ENCODE measurements around the gene TCEAL8. TPM values are rescaled to one million over a fixed set of nuclear protein-coding genes. Genes with fewer than 3 reads are reported as not detected.
A peak's percentile ranks its signal among the peaks of the same experiment; 100 is the strongest.

The TCEAL8 gene
- total and polyA plus RNA-seq, 10 of the 15 experiments (the other 5 are each of a cell fraction or from before 2014, with no cell fraction given), result 28.4 to 123 (median 58.7) TPM

DNA sequence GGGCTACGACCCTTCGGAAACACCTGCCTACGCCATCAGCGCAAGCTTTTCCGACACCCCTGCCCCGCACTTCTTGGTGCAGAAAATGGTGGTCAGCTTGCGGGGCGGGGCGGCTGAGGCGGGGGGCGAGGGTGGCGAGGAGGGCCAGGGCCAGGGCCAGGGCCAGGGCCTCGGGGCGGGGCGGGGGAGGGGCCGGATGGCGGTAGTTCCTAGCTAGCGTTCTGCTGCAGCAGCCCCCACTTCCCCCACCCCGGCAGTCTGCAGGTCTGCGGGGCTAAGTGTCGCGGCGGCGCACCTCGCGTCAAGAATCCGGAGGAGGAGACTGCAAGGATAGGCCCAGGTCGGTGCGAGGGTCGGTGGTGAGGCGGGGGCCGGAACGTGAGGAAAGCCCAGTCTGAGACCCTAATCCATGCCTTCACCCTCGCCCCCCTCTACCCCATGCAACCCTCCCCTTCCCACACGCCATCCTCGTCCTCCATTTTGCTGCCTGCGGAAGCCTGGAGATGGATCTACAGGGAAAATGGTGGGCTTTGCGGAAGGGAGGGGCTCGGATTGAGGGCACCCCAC is 39.4 kb downstream of the TCEAL8 start:
- Histone ChIP-seq H3K9ac (ENCODE audit: control insufficient read depth, insufficient read depth, low read length) (peak overlapping the region; percentile 39; the same call in 1 of the 2 replicates), H3K27ac (ENCODE audit: control insufficient read depth, insufficient read depth) (no peak overlapping the region), H3K4me2 (ENCODE audit: control insufficient read depth, insufficient read depth) (peak overlapping the region; percentile 38; the same call in 1 of the 2 replicates), H3K36me3 (ENCODE audit: control insufficient read depth in 2 of 2, insufficient read depth in 2 of 2, low read length in 1 of 2) (no peaks in the 10 kb centered on the region), H3K9me3 (replicated peaks; ENCODE audit: control insufficient read depth, insufficient read depth, low read length) (no peaks in the 10 kb centered on the region), H2AFZ (ENCODE audit: control insufficient read depth, low read depth, low read length) (peak overlapping the region; percentile 28; the same call in 1 of the 2 replicates), H3K4me1 (ENCODE audit: control insufficient read depth, insufficient read depth, low read length) (no peaks in the 10 kb centered on the region), H3K79me2 (ENCODE audit: control insufficient read depth, insufficient read depth, low read length) (no peaks in the 10 kb centered on the region), H3K4me3 (peak overlapping the region; percentile 2; the same call in 1 of the 2 replicates), H4K20me1 (ENCODE audit: control insufficient read depth, insufficient read depth) (no peaks in the 10 kb centered on the region), H3K27me3 (replicated peaks in 1 of 2; ENCODE audit: control insufficient read depth in 2 of 2, insufficient read depth in 2 of 2, low read length in 1 of 2) (no peaks in the 10 kb centered on the region; a peak in 1 of 4 replicates)
- FAIRE-seq (no peak), DNase-seq (ENCODE audit: low read depth, low spot score) (no peak), ATAC-seq (no peak; the same call in 2 of the 3 replicates)
- intact Hi-C loops (cut with micrococcal nuclease; ENCODE audit: unreplicated experiment) (no loop called here), in situ Hi-C loops (cut with MboI) (loop anchor here (5.0 kb wide), 1 partner anchor 257 kb away; no protein-coding TSS in a partner anchor)
- CTCF ChIA-PET, result no interaction called here
- RAD21 ChIA-PET (ENCODE audit: unreplicated experiment), result no interaction called here
- SMC1A ChIA-PET (ENCODE audit: uncharacterized antibody, unreplicated experiment), result no interaction called here
- POLR2A ChIA-PET, result no interaction called here
- 47% methylated on average over 23 of the region's 39 CpGs for WGBS (ENCODE audit: insufficient coverage, insufficient replicate concordance, low lambda C conversion rate, missing lambda C conversion rate)
- BruUV-seq (replicated peaks), result no TSS peak
- TF ChIP-seq YY1 (IDR thresholded peaks at IDR 0.05; ENCODE audit: low read depth, low read length) (peak; percentile 93), RUNX3 (IDR thresholded peaks at IDR 0.05; ENCODE audit: low read length) (no peak)

GRCh38 chrX:103214870-103215424 is 40.0 kb downstream of the TCEAL8 start, which contains the start of gene BEX4:
BEX4 (plus strand) TSS chrX:103215108; CDS start chrX:103216154, 1,046 bp downstream.
- intact Hi-C loops (cut with micrococcal nuclease; ENCODE audit: unreplicated experiment), result no loop called here
- Histone ChIP-seq H3K27ac (ENCODE audit: control insufficient read depth, insufficient read depth) (no peak within 1 kb of the TSS), H3K9ac (ENCODE audit: control insufficient read depth, insufficient read depth, low read length) (peak within 1 kb of the TSS; percentile 39; the same call in 1 of the 2 replicates), H3K4me2 (ENCODE audit: control insufficient read depth, insufficient read depth) (peak within 1 kb of the TSS; percentile 50), H3K79me2 (ENCODE audit: control insufficient read depth, insufficient read depth, low read length) (no peaks in the 10 kb centered on the region), H2AFZ (ENCODE audit: control insufficient read depth, low read depth, low read length) (peak within 1 kb of the TSS; percentile 41), H4K20me1 (ENCODE audit: control insufficient read depth, insufficient read depth) (no peaks in the 10 kb centered on the region), H3K4me1 (ENCODE audit: control insufficient read depth, insufficient read depth, low read length) (no peaks in the 10 kb centered on the region), H3K9me3 (replicated peaks; ENCODE audit: control insufficient read depth, insufficient read depth, low read length) (no peaks in the 10 kb centered on the region), H3K27me3 (replicated peaks in 1 of 2; ENCODE audit: control insufficient read depth in 2 of 2, insufficient read depth in 2 of 2, low read length in 1 of 2) (no peaks in the 10 kb centered on the region; a peak in 1 of 4 replicates), H3K4me3 (peak within 1 kb of the TSS; percentile 31; the same call in 1 of the 2 replicates), H3K36me3 (ENCODE audit: control insufficient read depth in 2 of 2, insufficient read depth in 2 of 2, low read length in 1 of 2) (no peaks in the 10 kb centered on the region)
- WGBS (ENCODE audit: insufficient coverage, insufficient replicate concordance, low lambda C conversion rate, missing lambda C conversion rate), result 30% methylated on average over 38 of the region's 45 CpGs
- ChIA-PET CTCF (no interaction called here), SMC1A (ENCODE audit: uncharacterized antibody, unreplicated experiment) (no interaction called here), POLR2A (no interaction called here), RAD21 (ENCODE audit: unreplicated experiment) (no interaction called here)
- in situ Hi-C loops (cut with MboI), result loop anchor here (5.0 kb wide), 1 partner anchor 257 kb away; no protein-coding TSS in a partner anchor
- no TSS peak for BruUV-seq (replicated peaks)
- peak; percentile 92 for ATAC-seq
- peak; percentile 23 for FAIRE-seq
- DNase-seq (ENCODE audit: low read depth, low spot score), result no peak
- peak in 1 of 2 experiments; percentile 44; a peak in 1 of 4 replicates for TF ChIP-seq BHLHE40 (IDR thresholded peaks at IDR 0.05; ENCODE audit: borderline replicate concordance in 1 of 2, low read depth in 2 of 2, low read length in 1 of 2)
- peak; percentile 96 for TF ChIP-seq TAF1 (IDR thresholded peaks at IDR 0.05; ENCODE audit: borderline replicate concordance, low read depth, low read length)
- peak; percentile 22; the same call in 1 of the 2 replicates for TF ChIP-seq CREM (IDR thresholded peaks at IDR 0.05; ENCODE audit: low read depth)
- peak; percentile 29; the same call in 1 of the 2 replicates for TF ChIP-seq ATF3 (IDR thresholded peaks at IDR 0.05; ENCODE audit: borderline replicate concordance, extremely low read depth, low read depth, low read length)
- TF ChIP-seq EGR1 (IDR thresholded peaks at IDR 0.05; ENCODE audit: borderline replicate concordance in 1 of 2, low read depth in 2 of 2, low read length in 2 of 2), result peak in 1 of 2 experiments; percentile 70; a peak in 2 of 3 replicates
- TF ChIP-seq CREB1 (IDR thresholded peaks at IDR 0.05; ENCODE audit: low read depth), result peak; percentile 61; the same call in 1 of the 2 replicates
- peak; percentile 44; the same call in 1 of the 2 replicates for TF ChIP-seq RAD51 (IDR thresholded peaks at IDR 0.05)
- TF ChIP-seq POLR2AphosphoS5 (IDR thresholded peaks at IDR 0.05; ENCODE audit: low read length), result peak; percentile 60; the same call in 1 of the 2 replicates
- peak; percentile 50 for TF ChIP-seq USF2 (IDR thresholded peaks at IDR 0.05; ENCODE audit: borderline replicate concordance, low read depth, low read length)
- no peak for TF ChIP-seq MEF2A (IDR thresholded peaks at IDR 0.05; ENCODE audit: insufficient read depth, low read depth, low read length)
- no peak for TF ChIP-seq RELA (IDR thresholded peaks at IDR 0.05; ENCODE audit: borderline replicate concordance, partially characterized antibody)
- TF ChIP-seq, protein P1, sequence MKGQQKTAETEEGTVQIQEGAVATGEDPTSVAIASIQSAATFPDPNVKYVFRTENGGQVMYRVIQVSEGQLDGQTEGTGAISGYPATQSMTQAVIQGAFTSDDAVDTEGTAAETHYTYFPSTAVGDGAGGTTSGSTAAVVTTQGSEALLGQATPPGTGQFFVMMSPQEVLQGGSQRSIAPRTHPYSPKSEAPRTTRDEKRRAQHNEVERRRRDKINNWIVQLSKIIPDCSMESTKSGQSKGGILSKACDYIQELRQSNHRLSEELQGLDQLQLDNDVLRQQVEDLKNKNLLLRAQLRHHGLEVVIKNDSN (IDR thresholded peaks at IDR 0.05; ENCODE audit: borderline replicate concordance, extremely low read length, insufficient read depth, low read depth, low read length), result peak; percentile 92

Data from GM12878 (cell line).